B cell (primary cell): Measurements from ENCODE around the gene MAP3K1.
"Not testable (repeated sequence)": the region's sequence is repeated elsewhere in the genome, so short reads cannot be mapped to it uniquely, and the experiment has no call there.

Experiments
- EZH2 ChIP-seq: IDR thresholded peaks from 2 replicates; pipeline ENCODE4 v1.6.1; 2012; ENCODE audit warnings: borderline replicate concordance, low read depth, mild to moderate bottlenecking, moderate library complexity, low read length; ENCODE audit not compliant: insufficient read depth, poor library complexity, severe bottlenecking
- TF ChIP-seq, protein P1 (sequence below): fragments of 200-600 bp; IDR thresholded peaks from one replicate; pipeline ENCODE4 v1.8.0; 2022; ENCODE audit warnings: antibody characterized with exemption, mild to moderate bottlenecking

DNA sequence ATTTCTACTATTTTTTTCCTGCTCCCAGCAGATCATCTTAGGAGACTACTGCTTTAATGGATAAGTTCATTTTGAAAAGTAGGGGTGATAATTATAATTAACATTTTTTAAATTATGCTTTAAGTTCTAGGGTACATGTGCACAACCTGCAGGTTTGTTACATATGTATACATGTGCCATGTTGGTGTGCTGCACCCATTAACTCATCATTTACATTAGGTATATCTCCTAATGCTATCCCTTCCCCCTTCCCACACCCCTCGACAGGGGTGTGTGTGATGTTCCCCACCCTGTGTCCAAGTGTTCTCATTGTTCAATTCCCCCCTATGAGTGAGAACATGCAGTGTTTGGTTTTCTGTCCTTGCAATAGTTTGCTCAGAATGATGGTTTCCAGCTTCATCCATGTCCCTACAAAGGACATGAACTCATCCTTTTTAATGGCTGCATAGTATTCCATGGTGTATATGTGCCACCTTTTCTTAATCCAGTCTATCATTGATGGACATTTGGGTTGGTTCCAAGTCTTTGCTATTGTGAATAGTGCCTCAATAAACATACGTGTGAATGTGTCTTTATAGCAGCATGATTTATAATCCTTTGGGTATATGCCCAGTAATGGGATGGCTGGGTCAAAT lies 39.0 kb upstream of the MAP3K1 start:
- not testable (repeated sequence) for TF ChIP-seq EZH2
- TF ChIP-seq, protein P1, sequence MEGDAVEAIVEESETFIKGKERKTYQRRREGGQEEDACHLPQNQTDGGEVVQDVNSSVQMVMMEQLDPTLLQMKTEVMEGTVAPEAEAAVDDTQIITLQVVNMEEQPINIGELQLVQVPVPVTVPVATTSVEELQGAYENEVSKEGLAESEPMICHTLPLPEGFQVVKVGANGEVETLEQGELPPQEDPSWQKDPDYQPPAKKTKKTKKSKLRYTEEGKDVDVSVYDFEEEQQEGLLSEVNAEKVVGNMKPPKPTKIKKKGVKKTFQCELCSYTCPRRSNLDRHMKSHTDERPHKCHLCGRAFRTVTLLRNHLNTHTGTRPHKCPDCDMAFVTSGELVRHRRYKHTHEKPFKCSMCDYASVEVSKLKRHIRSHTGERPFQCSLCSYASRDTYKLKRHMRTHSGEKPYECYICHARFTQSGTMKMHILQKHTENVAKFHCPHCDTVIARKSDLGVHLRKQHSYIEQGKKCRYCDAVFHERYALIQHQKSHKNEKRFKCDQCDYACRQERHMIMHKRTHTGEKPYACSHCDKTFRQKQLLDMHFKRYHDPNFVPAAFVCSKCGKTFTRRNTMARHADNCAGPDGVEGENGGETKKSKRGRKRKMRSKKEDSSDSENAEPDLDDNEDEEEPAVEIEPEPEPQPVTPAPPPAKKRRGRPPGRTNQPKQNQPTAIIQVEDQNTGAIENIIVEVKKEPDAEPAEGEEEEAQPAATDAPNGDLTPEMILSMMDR = not testable (repeated sequence)
